Measurements from ENCODE around the gene P2RX6.

The P2RX6 gene

DNA sequence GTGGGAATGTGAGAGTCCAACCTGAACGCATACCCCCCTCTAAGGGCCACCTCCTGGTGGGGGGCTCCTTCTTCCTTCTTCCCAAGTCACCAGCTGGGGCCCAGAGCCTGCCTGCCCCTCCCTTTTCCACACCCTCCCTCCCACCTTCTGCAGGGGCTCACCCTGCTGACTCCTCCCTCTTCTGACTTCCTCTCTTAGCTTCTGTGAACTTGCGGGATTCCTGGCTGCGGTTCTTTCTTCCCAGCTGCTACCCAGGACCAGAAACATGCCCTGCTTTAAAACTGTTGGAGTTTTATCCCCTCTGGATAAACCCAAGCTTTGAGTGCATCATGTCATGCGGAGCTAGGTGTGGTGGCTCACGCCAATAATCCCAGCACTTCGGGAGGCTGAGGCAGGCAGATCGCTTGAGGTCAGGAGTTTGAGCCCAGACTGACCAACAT lies 40.9 kb downstream of the P2RX6 start:
- no peak for TF ChIP-seq REST (IDR thresholded peaks at IDR 0.05; ENCODE audit: insufficient read depth in 1 of 2, low read depth in 2 of 2, low read length in 2 of 2)
- TF ChIP-seq POLR2AphosphoS5 (IDR thresholded peaks at IDR 0.05; ENCODE audit: low read depth, low read length), result no peak
- no peak for TF ChIP-seq SIN3A (IDR thresholded peaks at IDR 0.05; ENCODE audit: borderline replicate concordance, insufficient read depth, low read length)
- TF ChIP-seq TAF1 (IDR thresholded peaks at IDR 0.05; ENCODE audit: borderline replicate concordance, insufficient read depth, low read length), result no peak
- TF ChIP-seq FOXP2 (optimal IDR thresholded peaks at IDR 0.05; ENCODE audit: borderline replicate concordance, extremely low read depth, extremely low read length, insufficient read depth), result no peak

DNA sequence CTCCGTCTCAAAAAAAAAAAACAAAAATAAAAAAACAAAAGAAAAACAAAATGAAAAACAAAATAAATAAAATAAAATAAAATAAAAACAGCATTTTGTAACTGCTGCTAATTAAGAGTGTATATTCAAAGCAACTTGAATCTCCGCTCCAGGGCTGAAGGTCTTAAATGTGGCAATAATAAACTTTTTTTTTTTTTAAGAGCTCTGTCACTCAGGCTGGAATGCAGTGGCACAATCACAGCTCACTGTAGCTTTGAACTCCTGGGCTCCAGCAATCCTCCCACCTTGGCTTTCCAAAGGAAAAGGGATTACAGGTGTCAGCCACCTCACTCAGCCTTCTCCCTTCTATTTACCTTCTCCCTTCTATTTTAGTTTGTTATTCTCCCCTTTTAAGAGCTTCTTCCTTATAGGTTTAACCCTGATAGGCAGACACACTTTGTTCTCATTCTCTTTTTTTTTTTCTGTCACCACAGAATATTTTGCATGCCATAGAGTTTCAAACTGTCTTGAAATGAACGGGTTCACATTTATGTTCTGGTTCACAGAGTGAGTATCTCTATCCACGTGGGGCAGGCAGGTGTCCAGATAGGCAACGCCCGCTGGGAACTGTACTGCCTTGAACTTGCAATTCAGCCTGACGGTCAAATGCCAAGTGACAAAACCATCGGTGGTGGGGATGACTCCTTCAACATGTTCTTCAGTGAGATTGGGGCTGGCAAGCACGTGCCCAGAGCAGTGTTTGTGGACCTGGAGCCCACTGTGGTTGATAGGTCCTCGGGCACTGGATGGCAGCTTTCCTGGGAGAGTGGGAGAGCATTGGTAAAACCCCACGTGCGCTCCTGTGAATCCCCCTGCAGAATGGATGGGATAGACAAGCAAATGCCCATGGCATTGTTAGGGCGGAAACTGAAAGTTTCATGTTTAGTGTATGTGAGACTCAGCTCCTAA lies 50.2 kb downstream of the P2RX6 start:
- TF ChIP-seq POLR2AphosphoS5 (IDR thresholded peaks at IDR 0.05; ENCODE audit: low read depth, low read length), result no peak
- no peak for TF ChIP-seq SIN3A (IDR thresholded peaks at IDR 0.05; ENCODE audit: borderline replicate concordance, insufficient read depth, low read length)
- no peak for TF ChIP-seq TAF1 (IDR thresholded peaks at IDR 0.05; ENCODE audit: borderline replicate concordance, insufficient read depth, low read length)
- TF ChIP-seq REST (IDR thresholded peaks at IDR 0.05; ENCODE audit: insufficient read depth in 1 of 2, low read depth in 2 of 2, low read length in 2 of 2), result no peak
- TF ChIP-seq FOXP2 (optimal IDR thresholded peaks at IDR 0.05; ENCODE audit: borderline replicate concordance, extremely low read depth, extremely low read length, insufficient read depth), result no peak

DNA sequence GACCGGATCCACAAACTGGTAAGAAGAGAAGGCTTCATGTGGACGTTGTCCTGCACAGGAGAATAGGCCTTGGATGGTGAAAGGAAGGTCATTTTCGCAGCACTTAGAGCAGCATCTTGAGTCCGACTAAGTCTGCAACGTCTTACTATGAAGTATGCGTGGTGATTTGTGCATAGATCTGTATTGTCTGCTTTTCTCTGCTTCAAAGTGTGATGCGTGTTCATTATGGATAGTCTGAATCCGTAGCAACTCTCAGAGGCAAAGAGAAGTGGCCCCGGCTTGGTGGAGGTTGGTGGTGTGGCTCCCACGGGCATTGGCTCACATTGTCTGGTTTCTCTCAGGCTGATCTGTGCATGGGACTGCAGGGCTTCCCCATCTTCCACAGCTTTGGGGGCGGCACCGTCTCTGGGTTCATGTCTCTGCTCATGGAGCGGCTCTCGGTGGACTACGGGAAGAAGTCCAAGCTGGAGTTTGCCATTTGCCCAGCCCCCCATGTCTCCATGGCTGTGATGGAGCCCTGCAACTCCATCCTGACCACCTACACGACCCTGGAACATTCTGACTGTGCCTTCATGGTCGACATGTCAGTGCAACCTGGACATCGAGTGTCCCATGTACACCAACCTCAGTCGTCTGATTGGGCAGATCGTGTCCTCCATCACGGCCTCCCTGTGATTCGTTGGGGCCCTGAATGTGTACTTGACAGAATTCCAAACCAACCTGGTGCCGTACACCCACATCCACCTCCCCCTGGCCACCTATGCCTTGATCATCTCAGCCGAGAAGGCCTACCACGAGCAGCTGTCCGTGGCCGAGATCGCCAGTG lies 52.3 kb downstream of the P2RX6 start:
- TF ChIP-seq POLR2AphosphoS5 (IDR thresholded peaks at IDR 0.05; ENCODE audit: low read depth, low read length), result no peak
- TF ChIP-seq FOXP2 (optimal IDR thresholded peaks at IDR 0.05; ENCODE audit: borderline replicate concordance, extremely low read depth, extremely low read length, insufficient read depth), result no peak
- no peak for TF ChIP-seq TAF1 (IDR thresholded peaks at IDR 0.05; ENCODE audit: borderline replicate concordance, insufficient read depth, low read length)
- no peak for TF ChIP-seq SIN3A (IDR thresholded peaks at IDR 0.05; ENCODE audit: borderline replicate concordance, insufficient read depth, low read length)
- no peak for TF ChIP-seq REST (IDR thresholded peaks at IDR 0.05; ENCODE audit: insufficient read depth in 1 of 2, low read depth in 2 of 2, low read length in 2 of 2)

GRCh38 chr22:21067901-21068680 lies 53.1 kb downstream of the P2RX6 start:
- TF ChIP-seq REST (IDR thresholded peaks at IDR 0.05; ENCODE audit: insufficient read depth in 1 of 2, low read depth in 2 of 2, low read length in 2 of 2), result no peak
- TF ChIP-seq FOXP2 (optimal IDR thresholded peaks at IDR 0.05; ENCODE audit: borderline replicate concordance, extremely low read depth, extremely low read length, insufficient read depth), result no peak
- TF ChIP-seq TAF1 (IDR thresholded peaks at IDR 0.05; ENCODE audit: borderline replicate concordance, insufficient read depth, low read length), result no peak
